ENCODE data around the gene SPEF2. TPM values are rescaled to one million over a fixed set of nuclear protein-coding genes. Genes with fewer than 3 reads are reported as not detected.

SPEF2 gene
- total and polyA plus RNA-seq, 2 experiments from 2014 or later, result 0.17 to 0.21 TPM

DNA sequence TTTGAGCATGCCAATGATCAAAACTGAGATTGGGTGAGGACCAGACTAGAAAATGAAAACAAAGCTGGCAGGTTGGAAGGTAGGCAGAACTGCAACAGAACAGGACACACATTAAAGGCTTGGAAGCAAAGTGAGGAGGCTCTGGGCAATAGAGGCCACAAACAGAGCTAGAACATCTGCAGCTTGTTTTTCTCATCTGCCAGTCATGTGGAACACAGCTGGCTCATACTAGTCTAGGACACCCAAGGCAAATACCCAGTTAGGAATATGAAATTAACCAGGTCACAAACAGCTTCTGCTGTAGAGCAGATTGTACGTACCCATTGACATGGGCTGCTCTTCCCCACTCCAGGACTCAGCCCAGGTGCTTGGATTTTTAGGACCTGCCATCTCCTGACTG, 61.7 kb downstream of the SPEF2 start (continued):
- TF ChIP-seq, protein P1, sequence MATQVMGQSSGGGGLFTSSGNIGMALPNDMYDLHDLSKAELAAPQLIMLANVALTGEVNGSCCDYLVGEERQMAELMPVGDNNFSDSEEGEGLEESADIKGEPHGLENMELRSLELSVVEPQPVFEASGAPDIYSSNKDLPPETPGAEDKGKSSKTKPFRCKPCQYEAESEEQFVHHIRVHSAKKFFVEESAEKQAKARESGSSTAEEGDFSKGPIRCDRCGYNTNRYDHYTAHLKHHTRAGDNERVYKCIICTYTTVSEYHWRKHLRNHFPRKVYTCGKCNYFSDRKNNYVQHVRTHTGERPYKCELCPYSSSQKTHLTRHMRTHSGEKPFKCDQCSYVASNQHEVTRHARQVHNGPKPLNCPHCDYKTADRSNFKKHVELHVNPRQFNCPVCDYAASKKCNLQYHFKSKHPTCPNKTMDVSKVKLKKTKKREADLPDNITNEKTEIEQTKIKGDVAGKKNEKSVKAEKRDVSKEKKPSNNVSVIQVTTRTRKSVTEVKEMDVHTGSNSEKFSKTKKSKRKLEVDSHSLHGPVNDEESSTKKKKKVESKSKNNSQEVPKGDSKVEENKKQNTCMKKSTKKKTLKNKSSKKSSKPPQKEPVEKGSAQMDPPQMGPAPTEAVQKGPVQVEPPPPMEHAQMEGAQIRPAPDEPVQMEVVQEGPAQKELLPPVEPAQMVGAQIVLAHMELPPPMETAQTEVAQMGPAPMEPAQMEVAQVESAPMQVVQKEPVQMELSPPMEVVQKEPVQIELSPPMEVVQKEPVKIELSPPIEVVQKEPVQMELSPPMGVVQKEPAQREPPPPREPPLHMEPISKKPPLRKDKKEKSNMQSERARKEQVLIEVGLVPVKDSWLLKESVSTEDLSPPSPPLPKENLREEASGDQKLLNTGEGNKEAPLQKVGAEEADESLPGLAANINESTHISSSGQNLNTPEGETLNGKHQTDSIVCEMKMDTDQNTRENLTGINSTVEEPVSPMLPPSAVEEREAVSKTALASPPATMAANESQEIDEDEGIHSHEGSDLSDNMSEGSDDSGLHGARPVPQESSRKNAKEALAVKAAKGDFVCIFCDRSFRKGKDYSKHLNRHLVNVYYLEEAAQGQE (IDR thresholded peaks at IDR 0.05; ENCODE audit: unreplicated experiment), result no peak

DNA sequence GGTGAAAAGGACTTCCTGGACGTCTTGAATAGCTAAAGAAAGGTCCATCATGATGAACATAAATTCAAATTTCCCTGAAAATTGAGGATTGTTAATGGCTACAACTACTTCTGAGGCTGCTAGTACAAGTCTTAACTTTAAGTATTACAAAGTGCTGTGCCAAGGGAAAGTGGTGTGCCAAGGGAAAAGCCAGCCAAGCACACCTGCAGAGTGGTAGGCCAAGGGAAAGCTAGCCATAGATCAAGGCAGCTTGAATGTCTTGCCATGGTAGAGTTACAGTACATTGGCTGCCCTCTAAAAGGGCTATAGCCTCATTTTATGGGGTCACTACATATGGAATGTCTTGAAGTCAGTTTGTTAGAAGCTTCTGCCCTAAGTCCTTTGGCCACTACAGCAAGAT, 64.2 kb downstream of the SPEF2 start:
- Mint-ChIP-seq H3K4me3 (no peak overlapping the region), H3K27me3 (ENCODE audit: insufficient read depth, low read depth, poor library complexity) (no peaks in the 10 kb centered on the region)
- no peaks in the 10 kb centered on the region for H3K4me1 ChIP-seq (ENCODE audit: insufficient read depth)
- TF ChIP-seq CREB1 (CRISPR knock-in tag; IDR thresholded peaks at IDR 0.05; ENCODE audit: low read depth) (no peak), STAT1 (IDR thresholded peaks at IDR 0.05; ENCODE audit: unreplicated experiment) (no peak), POLR2AphosphoS5 (IDR thresholded peaks at IDR 0.05; ENCODE audit: low read depth) (no peak), EZH2 (IDR thresholded peaks at IDR 0.05; ENCODE audit: low read depth, unreplicated experiment) (no peak), ZNF114 (CRISPR knock-in tag; IDR thresholded peaks at IDR 0.05) (no peak), JUNB (IDR thresholded peaks at IDR 0.05; ENCODE audit: unreplicated experiment) (no peak), NANOG (IDR thresholded peaks at IDR 0.05; ENCODE audit: borderline replicate concordance) (no peak), ZNF331 (CRISPR knock-in tag; IDR thresholded peaks at IDR 0.05; ENCODE audit: low read depth) (no peak), EZH2phosphoT487 (IDR thresholded peaks at IDR 0.05; ENCODE audit: unreplicated experiment) (no peak)
- TF ChIP-seq, protein P2, sequence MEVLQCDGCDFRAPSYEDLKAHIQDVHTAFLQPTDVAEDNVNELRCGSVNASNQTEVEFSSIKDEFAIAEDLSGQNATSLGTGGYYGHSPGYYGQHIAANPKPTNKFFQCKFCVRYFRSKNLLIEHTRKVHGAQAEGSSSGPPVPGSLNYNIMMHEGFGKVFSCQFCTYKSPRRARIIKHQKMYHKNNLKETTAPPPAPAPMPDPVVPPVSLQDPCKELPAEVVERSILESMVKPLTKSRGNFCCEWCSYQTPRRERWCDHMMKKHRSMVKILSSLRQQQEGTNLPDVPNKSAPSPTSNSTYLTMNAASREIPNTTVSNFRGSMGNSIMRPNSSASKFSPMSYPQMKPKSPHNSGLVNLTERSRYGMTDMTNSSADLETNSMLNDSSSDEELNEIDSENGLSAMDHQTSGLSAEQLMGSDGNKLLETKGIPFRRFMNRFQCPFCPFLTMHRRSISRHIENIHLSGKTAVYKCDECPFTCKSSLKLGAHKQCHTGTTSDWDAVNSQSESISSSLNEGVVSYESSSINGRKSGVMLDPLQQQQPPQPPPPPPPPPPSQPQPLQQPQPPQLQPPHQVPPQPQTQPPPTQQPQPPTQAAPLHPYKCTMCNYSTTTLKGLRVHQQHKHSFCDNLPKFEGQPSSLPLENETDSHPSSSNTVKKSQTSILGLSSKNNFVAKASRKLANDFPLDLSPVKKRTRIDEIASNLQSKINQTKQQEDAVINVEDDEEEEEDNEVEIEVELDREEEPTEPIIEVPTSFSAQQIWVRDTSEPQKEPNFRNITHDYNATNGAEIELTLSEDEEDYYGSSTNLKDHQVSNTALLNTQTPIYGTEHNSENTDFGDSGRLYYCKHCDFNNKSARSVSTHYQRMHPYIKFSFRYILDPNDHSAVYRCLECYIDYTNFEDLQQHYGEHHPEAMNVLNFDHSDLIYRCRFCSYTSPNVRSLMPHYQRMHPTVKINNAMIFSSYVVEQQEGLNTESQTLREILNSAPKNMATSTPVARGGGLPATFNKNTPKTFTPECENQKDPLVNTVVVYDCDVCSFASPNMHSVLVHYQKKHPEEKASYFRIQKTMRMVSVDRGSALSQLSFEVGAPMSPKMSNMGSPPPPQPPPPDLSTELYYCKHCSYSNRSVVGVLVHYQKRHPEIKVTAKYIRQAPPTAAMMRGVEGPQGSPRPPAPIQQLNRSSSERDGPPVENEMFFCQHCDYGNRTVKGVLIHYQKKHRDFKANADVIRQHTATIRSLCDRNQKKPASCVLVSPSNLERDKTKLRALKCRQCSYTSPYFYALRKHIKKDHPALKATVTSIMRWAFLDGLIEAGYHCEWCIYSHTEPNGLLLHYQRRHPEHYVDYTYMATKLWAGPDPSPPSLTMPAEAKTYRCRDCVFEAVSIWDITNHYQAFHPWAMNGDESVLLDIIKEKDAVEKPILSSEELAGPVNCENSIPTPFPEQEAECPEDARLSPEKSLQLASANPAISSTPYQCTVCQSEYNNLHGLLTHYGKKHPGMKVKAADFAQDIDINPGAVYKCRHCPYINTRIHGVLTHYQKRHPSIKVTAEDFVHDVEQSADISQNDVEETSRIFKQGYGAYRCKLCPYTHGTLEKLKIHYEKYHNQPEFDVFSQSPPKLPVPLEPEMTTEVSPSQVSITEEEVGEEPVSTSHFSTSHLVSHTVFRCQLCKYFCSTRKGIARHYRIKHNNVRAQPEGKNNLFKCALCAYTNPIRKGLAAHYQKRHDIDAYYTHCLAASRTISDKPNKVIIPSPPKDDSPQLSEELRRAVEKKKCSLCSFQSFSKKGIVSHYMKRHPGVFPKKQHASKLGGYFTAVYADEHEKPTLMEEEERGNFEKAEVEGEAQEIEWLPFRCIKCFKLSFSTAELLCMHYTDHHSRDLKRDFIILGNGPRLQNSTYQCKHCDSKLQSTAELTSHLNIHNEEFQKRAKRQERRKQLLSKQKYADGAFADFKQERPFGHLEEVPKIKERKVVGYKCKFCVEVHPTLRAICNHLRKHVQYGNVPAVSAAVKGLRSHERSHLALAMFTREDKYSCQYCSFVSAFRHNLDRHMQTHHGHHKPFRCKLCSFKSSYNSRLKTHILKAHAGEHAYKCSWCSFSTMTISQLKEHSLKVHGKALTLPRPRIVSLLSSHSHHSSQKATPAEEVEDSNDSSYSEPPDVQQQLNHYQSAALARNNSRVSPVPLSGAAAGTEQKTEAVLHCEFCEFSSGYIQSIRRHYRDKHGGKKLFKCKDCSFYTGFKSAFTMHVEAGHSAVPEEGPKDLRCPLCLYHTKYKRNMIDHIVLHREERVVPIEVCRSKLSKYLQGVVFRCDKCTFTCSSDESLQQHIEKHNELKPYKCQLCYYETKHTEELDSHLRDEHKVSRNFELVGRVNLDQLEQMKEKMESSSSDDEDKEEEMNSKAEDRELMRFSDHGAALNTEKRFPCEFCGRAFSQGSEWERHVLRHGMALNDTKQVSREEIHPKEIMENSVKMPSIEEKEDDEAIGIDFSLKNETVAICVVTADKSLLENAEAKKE (CRISPR knock-in tag; IDR thresholded peaks at IDR 0.05), result no peak
- TF ChIP-seq, protein P1 (IDR thresholded peaks at IDR 0.05; ENCODE audit: unreplicated experiment), result no peak
- TF ChIP-seq, protein P3, sequence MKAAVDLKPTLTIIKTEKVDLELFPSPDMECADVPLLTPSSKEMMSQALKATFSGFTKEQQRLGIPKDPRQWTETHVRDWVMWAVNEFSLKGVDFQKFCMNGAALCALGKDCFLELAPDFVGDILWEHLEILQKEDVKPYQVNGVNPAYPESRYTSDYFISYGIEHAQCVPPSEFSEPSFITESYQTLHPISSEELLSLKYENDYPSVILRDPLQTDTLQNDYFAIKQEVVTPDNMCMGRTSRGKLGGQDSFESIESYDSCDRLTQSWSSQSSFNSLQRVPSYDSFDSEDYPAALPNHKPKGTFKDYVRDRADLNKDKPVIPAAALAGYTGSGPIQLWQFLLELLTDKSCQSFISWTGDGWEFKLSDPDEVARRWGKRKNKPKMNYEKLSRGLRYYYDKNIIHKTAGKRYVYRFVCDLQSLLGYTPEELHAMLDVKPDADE (IDR thresholded peaks at IDR 0.05), result no peak

More for the DNA sequence above, 64.2 kb downstream of the SPEF2 start:
- H3K27me3 ChIP-seq (ENCODE audit: insufficient read depth), result no peaks in the 10 kb centered on the region
- H3K4me2 ChIP-seq, result no peak overlapping the region
- Mint-ChIP-seq H3K4me1 (no peaks in the 10 kb centered on the region), H3K36me3 (ENCODE audit: low read depth) (no peaks in the 10 kb centered on the region), H3K27ac (no peak overlapping the region), H3K9me3 (no peaks in the 10 kb centered on the region)
- H3F3A ChIP-seq (replicated peaks; ENCODE audit: low read depth), result no peaks in the 10 kb centered on the region
- no peaks in the 10 kb centered on the region for H4K20me1 ChIP-seq (replicated peaks; ENCODE audit: insufficient read depth)
- no peak for ATAC-seq
- no peak overlapping the region for H3K27ac ChIP-seq (ENCODE audit: low read depth)
- H2AFZ ChIP-seq, result no peak overlapping the region
- H3K9me2 ChIP-seq (ENCODE audit: insufficient read depth), result no peaks in the 10 kb centered on the region
- no peak overlapping the region for H3K4me3 ChIP-seq
- no peaks in the 10 kb centered on the region for H3K36me3 ChIP-seq (ENCODE audit: insufficient read depth)
- H3K79me2 ChIP-seq (replicated peaks; ENCODE audit: insufficient read depth), result no peaks in the 10 kb centered on the region
- no peak for DNase-seq (ENCODE audit: low spot score)
